HepG2 (cell line): ENCODE measurements around the gene KRTAP10-8.

ENCODE experiments used
- CTCF ChIP-seq: sonication (generic); formaldehyde crosslinking; IDR thresholded peaks from 2 replicates; pipeline ENCODE4 v1.5.0; 2020; ENCODE audit warnings: mild to moderate bottlenecking, missing genetic modification reagents, moderate library complexity
- LRRFIP1 ChIP-seq: sonication (generic); formaldehyde crosslinking; conservative IDR thresholded peaks from 2 replicates; pipeline ENCODE4 v1.4.0; 2020; ENCODE audit warnings: missing genetic modification reagents
- NCOR1 ChIP-seq: fragments of 200-600 bp; sonication (generic); IDR thresholded peaks from 2 replicates; pipeline ENCODE4 v1.7.0; 2017; ENCODE audit warnings: antibody characterized with exemption, low read length, borderline replicate concordance
- ZNF704 ChIP-seq: sonication (generic); formaldehyde crosslinking; IDR thresholded peaks from 2 replicates; pipeline ENCODE4 v1.8.1; 2023; ENCODE audit warnings: mild to moderate bottlenecking, inconsistent platforms, moderate library complexity, missing genetic modification reagents, borderline replicate concordance

- TF ChIP-seq LRRFIP1 (CRISPR knock-in tag) (no peak), ZNF704 (no peak), NCOR1 (no peak), CTCF (CRISPR knock-in tag) (no peak)
Measured at GRCh38 chr21:44596068-44596725, 15.7 kb upstream of the KRTAP10-8 start.
